T-cell (primary cell): ENCODE results near the gene PPP2R1A. TPM values are rescaled to one million over a fixed set of nuclear protein-coding genes. Genes with fewer than 3 reads are reported as not detected.

Experiments
- ATAC-seq, 4 experiments: fragments of 200-7000 bp in 3 of 4; fragments of 150-1000 bp in 1 of 4; cut with Tn5 transposase; replicated peaks in 1 of 4; 1 replicate in 3 of 4; 2 replicates in 1 of 4; pipeline ENCODE4 v1.10.0; 2021; ENCODE audit warnings: moderate library complexity in 3 of 4, mild to moderate bottlenecking in 2 of 4, moderate number of reproducible peaks in 1 of 4
- CTCF ChIA-PET, 2 donors: fragments of 300-600 bp; sonication (Branson Sonifier 250); formaldehyde crosslinking; loops; one replicate each; lab custom pipeline; 2022; ENCODE audit warnings: antibody characterized with exemption in 2 of 2; lab: Charles Lee
- POLR2A ChIA-PET, 2 donors: fragments of 300-600 bp; sonication (Branson Sonifier 250); formaldehyde crosslinking; loops; one replicate each; lab custom pipeline; 2022; ENCODE audit warnings: antibody characterized with exemption in 2 of 2; lab: Charles Lee
- DNase-seq, 35 experiments: peaks; one replicate each; pipeline versions ENCODE4 v3.0.0 to v3.0.0-alpha.2; 2013 to 2023
- H3K27ac ChIP-seq: one replicate; pipeline ENCODE4 v1.5.1; 2013; ENCODE audit warnings: low read length
- H3K27me3 ChIP-seq, 2 experiments: replicated peaks in 1 of 2; 1 replicate in 1 of 2; 2 replicates in 1 of 2; pipeline versions ENCODE4 v1.6.1 to v1.7.0; 2013; ENCODE audit warnings: low read length in 1 of 2, mixed read lengths in 1 of 2; ENCODE audit not compliant: control insufficient read depth in 2 of 2, insufficient read depth in 2 of 2; ENCODE audit errors: extremely low read depth in 1 of 2
- H3K36me3 ChIP-seq, 2 donors: 1 replicate in 1 of 2; 2 replicates in 1 of 2; pipeline versions ENCODE4 v1.6.1 to v1.7.0; 2013; ENCODE audit warnings: low read length in 1 of 2; ENCODE audit not compliant: control insufficient read depth in 2 of 2, insufficient read depth in 1 of 2; ENCODE audit errors: extremely low read depth in 1 of 2
- H3K4me1 ChIP-seq, 2 experiments: 1 replicate in 1 of 2; 2 replicates in 1 of 2; pipeline versions ENCODE4 v1.6.1 to v1.7.0; 2013; ENCODE audit warnings: low read length in 2 of 2, mixed read lengths in 1 of 2; ENCODE audit not compliant: insufficient read depth in 2 of 2, control insufficient read depth in 1 of 2; ENCODE audit errors: extremely low read depth in 1 of 2
- H3K4me3 ChIP-seq, 2 donors: 1 replicate in 1 of 2; 2 replicates in 1 of 2; pipeline versions ENCODE4 v1.5.1 to v1.7.0; 2013; ENCODE audit warnings: mild to moderate bottlenecking in 2 of 2, low read length in 1 of 2, moderate library complexity in 1 of 2; ENCODE audit not compliant: control insufficient read depth in 1 of 2; ENCODE audit errors: extremely low read depth in 1 of 2
- H3K9me3 ChIP-seq: 2 replicates; pipeline ENCODE4 v1.7.0; 2013
- H3K27ac Mint-ChIP-seq, 2 donors: one replicate each; pipeline ENCODE4 v1.8.0; 2020 to 2021; ENCODE audit warnings: mild to moderate bottlenecking in 2 of 2, mixed read lengths in 2 of 2
- H3K27me3 Mint-ChIP-seq, 2 donors: one replicate each; pipeline ENCODE4 v1.8.0; 2021 to 2022; ENCODE audit warnings: mixed read lengths in 2 of 2
- H3K36me3 Mint-ChIP-seq: one replicate; pipeline ENCODE4 v1.8.0; 2021; ENCODE audit warnings: mixed read lengths
- H3K4me1 Mint-ChIP-seq, 3 donors: one replicate each; pipeline ENCODE4 v1.8.0; 2020 to 2022; ENCODE audit warnings: mixed read lengths in 3 of 3, mild to moderate bottlenecking in 1 of 3
- H3K4me3 Mint-ChIP-seq, 3 donors: one replicate each; pipeline ENCODE4 v1.8.0; 2020 to 2022; ENCODE audit warnings: mild to moderate bottlenecking in 3 of 3, mixed read lengths in 3 of 3, moderate library complexity in 3 of 3
- H3K9me3 Mint-ChIP-seq, 3 donors: one replicate each; pipeline ENCODE4 v1.8.0; 2020 to 2022; ENCODE audit warnings: mixed read lengths in 3 of 3
- WGBS: methylation state at CpG from one replicate; pipeline ENCODE4 v1.1.5; 2013; ENCODE audit warnings: missing lambda C conversion rate; ENCODE audit not compliant: insufficient coverage; 5-methylcytosine and 5-hydroxymethylcytosine counted together
- total RNA-seq, 35 experiments: library from RNA in 6 of 35; stranded (reverse) in 6 of 35; fragments of 120-200 nt in 1 of 35; gene quantifications; one replicate each; pipeline versions ENCODE4 v1.2.1 to v1.2.4 and lab custom pipeline; 2013 to 2026

Gene PPP2R1A
- total RNA-seq, 5 donors from 2014 or later (not counting 1 experiment from before 2014, with no cell fraction given) = 177 to 203 (median 191) TPM

- Histone ChIP-seq H3K27ac (no peak overlapping the region), H3K36me3 (peaks cover 27 to 95% of the 10 kb centered on the region in 2 donors), H3K9me3 (no peaks in the 10 kb centered on the region), H3K27me3 (no peaks in the 10 kb centered on the region), H3K4me1 (no peaks in the 10 kb centered on the region), H3K4me3 (no peak overlapping the region)
- no peaks in the 10 kb centered on the region for H3K9me3 Mint-ChIP-seq
- no peak for DNase-seq
- peaks cover 81% of the 10 kb centered on the region for H3K36me3 Mint-ChIP-seq
- 100% methylated on average over 1 of the region's 6 CpGs for WGBS
- POLR2A ChIA-PET = no interaction called here
- H3K4me3 Mint-ChIP-seq = no peak overlapping the region
- no peak for ATAC-seq
- H3K27ac Mint-ChIP-seq = no peak overlapping the region
- CTCF ChIA-PET = no interaction called here
- no peaks in the 10 kb centered on the region for H3K4me1 Mint-ChIP-seq
- H3K27me3 Mint-ChIP-seq = no peaks in the 10 kb centered on the region
These were observed 31.2 kb downstream of the PPP2R1A start for GRCh38 chr19:52221031-52221430.

GRCh38 chr19:52221831-52222375 lies 32.1 kb downstream of the PPP2R1A start:
- Mint-ChIP-seq H3K9me3 (no peaks in the 10 kb centered on the region), H3K36me3 (peaks cover 83% of the 10 kb centered on the region), H3K27me3 (no peaks in the 10 kb centered on the region), H3K27ac (no peak overlapping the region), H3K4me3 (no peak overlapping the region), H3K4me1 (no peaks in the 10 kb centered on the region)
- Histone ChIP-seq H3K27me3 (no peaks in the 10 kb centered on the region), H3K4me3 (no peak overlapping the region), H3K36me3 (peaks cover 29 to 96% of the 10 kb centered on the region in 2 donors), H3K9me3 (no peaks in the 10 kb centered on the region), H3K27ac (no peak overlapping the region), H3K4me1 (no peaks in the 10 kb centered on the region)
- 98% methylated on average over 5 of the region's 7 CpGs for WGBS
- ATAC-seq (no peak), DNase-seq (no peak)
- ChIA-PET POLR2A (no interaction called here), CTCF (no interaction called here)

- Mint-ChIP-seq H3K27ac (no peak overlapping the region), H3K27me3 (no peaks in the 10 kb centered on the region)
- H3K4me1 ChIP-seq = no peaks in the 10 kb centered on the region
These were observed 34.4 kb downstream of the PPP2R1A start for GRCh38 chr19:52224211-52224610.

GRCh38 chr19:52226652-52227051 lies 36.8 kb downstream of the PPP2R1A start:
- Histone ChIP-seq H3K27me3 (no peaks in the 10 kb centered on the region), H3K4me1 (no peaks in the 10 kb centered on the region), H3K27ac (no peak overlapping the region), H3K36me3 (peaks cover 18 to 58% of the 10 kb centered on the region in 2 donors), H3K4me3 (no peak overlapping the region), H3K9me3 (no peaks in the 10 kb centered on the region)
- ATAC-seq (no peak), DNase-seq (no peak)
- Mint-ChIP-seq H3K36me3 (peaks cover 54% of the 10 kb centered on the region), H3K27ac (peak overlapping the region in 1 of 2 donors; percentile 25), H3K4me1 (no peaks in the 10 kb centered on the region), H3K27me3 (no peaks in the 10 kb centered on the region), H3K4me3 (no peak overlapping the region), H3K9me3 (no peaks in the 10 kb centered on the region)
- POLR2A ChIA-PET = no interaction called here
- CTCF ChIA-PET = interaction anchor here in 1 of 2 donors (1.3 kb wide), 1 partner anchor 11 kb away, joined by 4 read pairs; no protein-coding TSS in a partner anchor
- WGBS = 47% methylated on average over 2 of the region's 4 CpGs

More at GRCh38 chr19:52224211-52224610, 34.4 kb downstream of the PPP2R1A start:
- H3K27ac ChIP-seq = no peak overlapping the region
- H3K4me3 Mint-ChIP-seq = no peak overlapping the region
- CTCF ChIA-PET = no interaction called here
- POLR2A ChIA-PET = no interaction called here
- H3K9me3 Mint-ChIP-seq = no peaks in the 10 kb centered on the region
- no peaks in the 10 kb centered on the region for H3K9me3 ChIP-seq
- peaks cover 76% of the 10 kb centered on the region for H3K36me3 Mint-ChIP-seq
- peaks cover 28 to 82% of the 10 kb centered on the region in 2 donors for H3K36me3 ChIP-seq
- no peak overlapping the region for H3K4me3 ChIP-seq
- H3K4me1 Mint-ChIP-seq = no peaks in the 10 kb centered on the region
- no peaks in the 10 kb centered on the region for H3K27me3 ChIP-seq
- ATAC-seq (no peak), DNase-seq (no peak)
- WGBS = 94% methylated on average over 3 of the region's 5 CpGs

- H3K36me3 ChIP-seq = peaks cover 14 to 50% of the 10 kb centered on the region in 2 donors
- H3K9me3 ChIP-seq = no peaks in the 10 kb centered on the region
- DNase-seq (no peak), ATAC-seq (no peak)
- H3K27me3 ChIP-seq = no peaks in the 10 kb centered on the region
- Mint-ChIP-seq H3K27ac (no peak overlapping the region), H3K27me3 (no peaks in the 10 kb centered on the region), H3K36me3 (peaks cover 48% of the 10 kb centered on the region), H3K9me3 (no peaks in the 10 kb centered on the region), H3K4me1 (no peaks in the 10 kb centered on the region), H3K4me3 (no peak overlapping the region)
- CTCF ChIA-PET = interaction anchor here in 1 of 2 donors (1.3 kb wide), 1 partner anchor 10 kb away, joined by 4 read pairs; no protein-coding TSS in a partner anchor
- POLR2A ChIA-PET = no interaction called here
- no peak overlapping the region for H3K27ac ChIP-seq
- no peak overlapping the region for H3K4me3 ChIP-seq
- WGBS = 92% methylated on average over 7 of the region's 10 CpGs
- H3K4me1 ChIP-seq = no peaks in the 10 kb centered on the region
These were observed 37.5 kb downstream of the PPP2R1A start for GRCh38 chr19:52227196-52227940.

- POLR2A ChIA-PET = no interaction called here
- H3K9me3 ChIP-seq = no peaks in the 10 kb centered on the region
- no peak overlapping the region for H3K27ac ChIP-seq
- no peak for ATAC-seq
- no peaks in the 10 kb centered on the region for H3K4me1 ChIP-seq
- peaks cover 42% of the 10 kb centered on the region for H3K36me3 Mint-ChIP-seq
- no peak overlapping the region for H3K4me3 Mint-ChIP-seq
- 95% methylated on average over 5 of the region's 5 CpGs for WGBS
- H3K36me3 ChIP-seq = peaks cover 14 to 45% of the 10 kb centered on the region in 2 donors
- H3K4me3 ChIP-seq = no peak overlapping the region
- H3K27me3 ChIP-seq = no peaks in the 10 kb centered on the region
- H3K4me1 Mint-ChIP-seq = no peaks in the 10 kb centered on the region
- no peak for DNase-seq
- CTCF ChIA-PET = no interaction called here
- no peaks in the 10 kb centered on the region for H3K27me3 Mint-ChIP-seq
- H3K27ac Mint-ChIP-seq = no peak overlapping the region
- H3K9me3 Mint-ChIP-seq = no peaks in the 10 kb centered on the region
These were observed 38.1 kb downstream of the PPP2R1A start for GRCh38 chr19:52227980-52228379.
